Naive thymus-derived CD8-positive, alpha-beta T cell (primary cell): Measurements from ENCODE around the gene AGAP1. TPM values are rescaled to one million over a fixed set of nuclear protein-coding genes. Genes with fewer than 3 reads are reported as not detected.

Experiments used
- ATAC-seq, 2 donors: fragments of 150-1000 bp; cut with Tn5 transposase in 1 of 2; sonication (Bioruptor Pico), chemical (Tn5 transposase) in 1 of 2; 1 replicate in 1 of 2; 2 replicates in 1 of 2; pipeline ENCODE4 v1.10.0; 2021; ENCODE audit warnings: mild to moderate bottlenecking in 2 of 2, moderate library complexity in 2 of 2
- POLR2A ChIA-PET: fragments of 350-600 bp; sonication (Branson Sonifier 250); formaldehyde crosslinking; loops from one replicate; lab custom pipeline; 2021; ENCODE audit warnings: antibody characterized with exemption; lab: Charles Lee
- DNase-seq, 10 donors: peaks; one replicate each; pipeline versions ENCODE4 v3.0.0 to v3.0.0-alpha.2; 2020 to 2022
- H3K27ac Mint-ChIP-seq, 10 donors: one replicate each; pipeline ENCODE4 v1.8.0; 2020 to 2022; ENCODE audit warnings: mild to moderate bottlenecking in 10 of 10, mixed read lengths in 10 of 10, moderate library complexity in 4 of 10, inconsistent platforms in 1 of 10
- H3K27me3 Mint-ChIP-seq, 5 donors: one replicate each; pipeline ENCODE4 v1.8.0; 2021 to 2022; ENCODE audit warnings: mixed read lengths in 5 of 5
- H3K36me3 Mint-ChIP-seq, 3 donors: one replicate each; pipeline ENCODE4 v1.8.0; 2020 to 2022; ENCODE audit warnings: mixed read lengths in 3 of 3, mild to moderate bottlenecking in 2 of 3, inconsistent platforms in 1 of 3
- H3K4me1 Mint-ChIP-seq, 4 donors: one replicate each; pipeline ENCODE4 v1.8.0; 2021 to 2022; ENCODE audit warnings: mixed read lengths in 4 of 4
- H3K4me3 Mint-ChIP-seq, 10 donors: one replicate each; pipeline ENCODE4 v1.8.0; 2020 to 2022; ENCODE audit warnings: mild to moderate bottlenecking in 10 of 10, mixed read lengths in 10 of 10, moderate library complexity in 6 of 10, inconsistent platforms in 1 of 10
- H3K9me3 Mint-ChIP-seq, 9 donors: one replicate each; pipeline ENCODE4 v1.8.0; 2020 to 2022; ENCODE audit warnings: mixed read lengths in 9 of 9, mild to moderate bottlenecking in 3 of 9, inconsistent platforms in 1 of 9, moderate library complexity in 1 of 9
- polyA plus RNA-seq, 3 donors: library from polyadenylated mRNA; unstranded; fragments of 300-500 nt; fragmentation: Illumina TruSeq; gene quantifications; one replicate each; pipeline ENCODE4 v1.2.3, GENCODE V29; 2021
- total RNA-seq, 8 experiments: library from RNA in 2 of 8; stranded (reverse) in 2 of 8; gene quantifications; one replicate each; pipeline ENCODE4 v1.2.3 and lab custom pipeline; 2021 to 2026

Gene AGAP1
- total and polyA plus RNA-seq, 5 experiments from 2014 or later, result 0.03 to 0.52 (median 0.29) TPM; not detected in 1

DNA sequence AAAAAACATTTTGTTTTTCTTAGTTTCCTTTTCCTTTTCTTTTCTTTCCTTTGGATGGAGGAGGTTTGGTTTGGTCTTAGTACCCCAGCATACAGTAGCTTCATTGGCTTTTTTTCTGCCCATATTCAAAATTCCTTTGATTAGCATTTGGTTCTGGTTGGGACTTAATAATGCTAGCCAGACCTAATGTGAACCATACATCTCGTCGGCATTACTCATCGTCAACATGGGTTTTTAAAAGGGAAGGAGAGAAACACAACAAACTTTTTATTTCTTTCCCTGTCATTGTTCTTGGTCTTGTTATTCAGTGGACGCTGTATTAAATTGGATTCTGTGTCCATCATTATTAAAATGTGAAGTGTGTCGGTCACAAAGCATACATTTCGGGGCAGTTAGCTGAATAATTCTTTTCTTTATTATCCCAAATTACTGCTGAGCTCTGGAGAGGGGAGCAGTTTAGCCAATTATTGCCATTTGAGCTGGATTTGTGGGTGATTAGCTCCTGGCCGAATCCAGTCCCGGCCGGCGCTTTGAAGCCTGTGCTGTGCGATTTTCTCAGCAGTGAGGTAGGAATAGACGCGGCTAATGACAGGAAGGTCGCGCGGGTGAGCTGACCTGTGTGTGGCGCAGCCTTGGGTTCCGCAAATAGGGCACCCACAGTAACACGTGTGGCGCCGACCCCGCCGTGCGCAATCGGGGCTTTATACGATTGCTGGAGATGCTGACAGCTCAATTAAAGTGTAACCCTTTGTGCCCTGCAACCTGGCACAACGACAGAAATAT, 371.1 kb downstream of the AGAP1 start:
- H3K36me3 Mint-ChIP-seq, result no peaks in the 10 kb centered on the region
- no peaks in the 10 kb centered on the region for H3K4me1 Mint-ChIP-seq
- ATAC-seq (no peak), DNase-seq (no peak)
- no peak overlapping the region for H3K4me3 Mint-ChIP-seq
- peaks cover 0 to 7% (median 0%) of the 10 kb centered on the region in 9 donors for H3K9me3 Mint-ChIP-seq
- peaks cover 8 to 41% (median 37%) of the 10 kb centered on the region in 5 donors for H3K27me3 Mint-ChIP-seq
- no peak overlapping the region for H3K27ac Mint-ChIP-seq
- POLR2A ChIA-PET, result no interaction called here

DNA sequence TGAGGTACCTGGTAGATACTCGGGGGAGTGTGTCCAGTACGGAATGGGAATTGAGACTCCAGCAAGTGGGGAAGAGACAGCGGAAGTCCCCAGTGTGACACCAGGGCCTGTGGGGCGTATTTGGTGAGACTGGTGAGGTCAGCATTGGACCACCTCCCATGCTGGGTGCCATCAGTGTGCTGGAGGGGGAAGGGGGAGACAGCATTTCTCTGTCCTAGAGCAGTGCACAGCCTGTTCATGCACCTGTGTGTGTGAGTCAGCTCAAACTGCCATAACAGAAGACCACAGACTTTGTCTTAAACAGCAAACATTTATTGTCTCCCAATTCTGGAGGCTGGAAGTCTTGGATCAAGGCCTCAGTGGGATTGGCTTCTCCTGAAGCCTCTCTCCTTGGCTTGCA, 372.5 kb downstream of the AGAP1 start:
- Mint-ChIP-seq H3K27me3 (peaks cover 7 to 44% (median 37%) of the 10 kb centered on the region in 5 donors), H3K27ac (peak overlapping the region in 1 of 10 donors; percentile 86), H3K9me3 (peaks cover 0 to 11% (median 6%) of the 10 kb centered on the region in 9 donors), H3K4me1 (no peaks in the 10 kb centered on the region), H3K36me3 (peaks cover 0 to 3% (median 0%) of the 10 kb centered on the region in 3 donors), H3K4me3 (no peak overlapping the region)
- POLR2A ChIA-PET, result no interaction called here
- DNase-seq, result no peak
- no peak for ATAC-seq

DNA sequence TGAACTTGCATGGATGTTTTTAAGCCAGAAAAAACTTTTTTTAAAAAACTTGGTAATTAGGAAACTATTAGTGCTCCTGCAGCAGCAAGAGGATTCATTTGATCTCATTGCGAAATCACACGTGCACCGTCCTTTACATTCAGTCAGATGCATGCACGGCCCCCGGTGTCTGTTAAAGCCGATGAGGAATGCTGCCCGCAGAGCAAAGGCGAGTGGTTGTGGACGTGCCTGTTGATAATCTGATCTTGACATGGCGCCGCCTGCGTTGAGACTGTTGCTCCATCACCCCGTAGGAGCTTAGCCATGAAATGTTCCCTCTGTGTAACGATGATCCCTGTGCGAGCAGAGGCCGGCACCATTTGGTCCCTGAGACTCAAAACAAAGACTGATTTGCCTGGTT, 374.4 kb downstream of the AGAP1 start:
- Mint-ChIP-seq H3K27ac (no peak overlapping the region), H3K36me3 (peaks cover 0 to 5% (median 0%) of the 10 kb centered on the region in 3 donors), H3K27me3 (peaks cover 4 to 40% (median 30%) of the 10 kb centered on the region in 5 donors), H3K4me1 (no peaks in the 10 kb centered on the region), H3K9me3 (peaks cover 0 to 12% (median 9%) of the 10 kb centered on the region in 9 donors), H3K4me3 (no peak overlapping the region)
- DNase-seq (no peak), ATAC-seq (no peak)
- POLR2A ChIA-PET, result no interaction called here

DNA sequence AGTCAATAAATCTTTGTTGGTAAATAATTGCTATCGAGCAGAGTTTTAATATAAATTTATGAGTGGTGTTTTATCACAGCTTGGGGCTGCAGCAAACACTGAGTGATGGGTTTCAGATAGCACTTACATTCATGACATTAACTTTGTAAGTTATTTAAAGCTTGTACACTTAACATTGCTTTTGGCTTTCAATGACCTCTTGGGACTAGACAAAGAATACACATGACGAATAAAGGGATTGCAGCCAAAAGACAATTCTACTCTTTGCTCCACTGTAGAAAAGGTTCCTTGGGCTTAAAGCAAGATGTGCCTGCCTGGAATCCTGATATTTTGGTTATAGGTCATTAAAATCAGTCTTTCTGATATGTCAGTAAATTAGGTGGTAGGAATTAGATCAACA, 374.8 kb downstream of the AGAP1 start:
- Mint-ChIP-seq H3K4me3 (no peak overlapping the region), H3K9me3 (peaks cover 0 to 12% (median 9%) of the 10 kb centered on the region in 9 donors), H3K27ac (no peak overlapping the region), H3K36me3 (peaks cover 0 to 5% (median 0%) of the 10 kb centered on the region in 3 donors), H3K27me3 (peaks cover 2 to 36% (median 26%) of the 10 kb centered on the region in 5 donors), H3K4me1 (no peaks in the 10 kb centered on the region)
- no peak for ATAC-seq
- no peak for DNase-seq
- POLR2A ChIA-PET, result no interaction called here

DNA sequence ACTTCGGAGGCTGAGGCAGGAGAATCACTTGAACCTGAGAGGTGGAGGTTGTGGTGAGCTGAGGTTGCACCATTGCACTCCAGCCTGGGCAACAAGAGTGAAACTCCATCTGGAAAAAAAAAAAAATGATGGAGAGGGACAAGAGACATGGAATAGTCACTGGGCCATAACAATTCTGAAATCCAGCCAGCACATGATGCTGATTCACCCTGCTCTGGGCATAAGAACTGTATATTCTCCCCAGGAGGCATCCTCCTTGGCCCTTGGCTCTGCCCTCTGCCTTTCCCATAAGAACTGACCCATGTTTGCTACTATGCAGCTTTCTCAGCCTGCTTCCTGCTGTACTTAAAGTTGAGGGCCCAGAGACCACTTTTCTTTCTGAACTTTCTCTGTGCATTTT, 376.7 kb downstream of the AGAP1 start:
- peaks cover 0 to 26% (median 10%) of the 10 kb centered on the region in 5 donors for H3K27me3 Mint-ChIP-seq
- H3K4me3 Mint-ChIP-seq, result no peak overlapping the region
- H3K27ac Mint-ChIP-seq, result no peak overlapping the region
- DNase-seq (no peak), ATAC-seq (no peak)
- peaks cover 0 to 5% (median 0%) of the 10 kb centered on the region in 3 donors for H3K36me3 Mint-ChIP-seq
- peaks cover 0 to 12% (median 9%) of the 10 kb centered on the region in 9 donors for H3K9me3 Mint-ChIP-seq
- POLR2A ChIA-PET, result no interaction called here
- H3K4me1 Mint-ChIP-seq, result no peaks in the 10 kb centered on the region

DNA sequence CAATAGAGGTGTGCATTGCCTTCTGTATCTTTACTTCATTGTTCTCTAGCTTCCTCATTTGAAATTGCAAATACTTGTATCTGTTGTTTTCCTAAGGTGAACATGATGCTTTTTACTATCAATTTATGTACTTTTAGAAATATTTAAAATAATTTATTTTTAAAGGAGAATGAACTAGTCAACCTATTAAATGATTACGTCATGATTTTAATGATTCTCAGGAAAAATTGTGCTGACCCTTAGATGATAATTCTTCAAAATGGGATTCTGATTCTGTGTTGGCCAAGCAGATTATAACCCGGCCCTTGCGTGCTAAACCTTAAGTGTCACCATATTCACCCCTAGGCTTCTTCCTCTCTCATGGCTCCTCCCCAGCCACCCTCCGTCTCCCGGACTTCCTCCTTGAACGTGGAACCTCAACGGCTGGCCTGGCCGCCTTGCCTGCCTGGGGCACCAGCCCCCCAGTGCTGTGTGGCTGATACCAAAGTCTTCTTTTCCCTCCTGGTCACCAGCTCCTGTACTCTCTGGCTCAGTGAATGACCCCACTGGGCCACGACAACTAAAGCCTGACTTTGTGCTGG, 382.3 kb downstream of the AGAP1 start:
- Mint-ChIP-seq H3K36me3 (peaks cover 0 to 3% (median 0%) of the 10 kb centered on the region in 3 donors), H3K27me3 (peaks cover 0 to 7% (median 0%) of the 10 kb centered on the region in 5 donors), H3K27ac (no peak overlapping the region), H3K9me3 (peaks cover 0 to 7% (median 3%) of the 10 kb centered on the region in 9 donors), H3K4me3 (no peak overlapping the region), H3K4me1 (no peaks in the 10 kb centered on the region)
- DNase-seq (no peak), ATAC-seq (no peak)
- POLR2A ChIA-PET, result no interaction called here

DNA sequence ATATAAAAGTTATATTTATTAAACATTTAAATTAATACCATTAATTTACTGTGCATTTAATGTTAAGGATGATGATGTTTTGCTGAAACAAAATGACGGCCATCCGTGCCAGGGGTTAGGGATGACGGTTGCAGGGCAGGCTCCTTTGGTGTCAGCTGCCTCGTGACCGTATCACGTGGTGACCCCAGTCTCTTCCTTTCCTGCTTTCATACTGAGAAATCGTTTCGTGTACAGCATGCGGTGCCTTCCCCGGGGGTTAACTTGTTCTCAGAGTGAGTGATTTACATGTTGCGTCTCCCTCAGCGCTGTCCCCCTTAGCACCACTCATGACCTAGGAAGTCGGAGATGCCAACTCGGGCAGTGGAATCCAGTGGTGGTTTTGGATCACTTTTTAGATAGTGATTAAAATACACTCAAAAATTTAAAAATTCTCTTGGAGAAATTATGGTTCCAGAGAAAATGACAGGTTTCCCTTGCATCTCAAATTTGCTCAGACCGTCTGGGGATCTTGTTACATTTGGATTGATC, 383.5 kb downstream of the AGAP1 start:
- H3K36me3 Mint-ChIP-seq, result no peaks in the 10 kb centered on the region
- H3K27me3 Mint-ChIP-seq, result peaks cover 0 to 3% (median 0%) of the 10 kb centered on the region in 5 donors
- H3K4me1 Mint-ChIP-seq, result no peaks in the 10 kb centered on the region
- POLR2A ChIA-PET, result no interaction called here
- H3K9me3 Mint-ChIP-seq, result peaks cover 0 to 1% (median 0%) of the 10 kb centered on the region in 9 donors
- H3K27ac Mint-ChIP-seq, result no peak overlapping the region
- no peak overlapping the region for H3K4me3 Mint-ChIP-seq
- DNase-seq, result no peak
- no peak for ATAC-seq

DNA sequence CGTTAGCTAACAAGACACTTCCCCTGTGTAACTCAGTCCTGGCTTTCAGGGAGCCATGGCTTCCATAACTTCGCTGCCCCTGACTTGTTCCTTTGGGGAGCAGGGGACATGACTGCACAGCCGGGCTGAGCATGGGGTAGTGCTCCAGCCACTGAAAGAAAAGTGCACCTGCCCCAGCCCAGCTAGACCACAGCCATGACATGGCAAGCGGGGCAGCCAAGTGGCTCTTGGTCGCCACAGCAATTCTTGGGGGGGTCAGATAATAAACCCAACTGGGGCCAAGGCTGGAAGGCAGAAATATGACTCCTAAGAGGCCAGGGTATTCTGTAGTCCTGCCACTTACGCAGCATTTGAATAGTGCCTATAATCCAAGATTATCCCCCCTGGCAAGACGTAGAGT, 385.3 kb downstream of the AGAP1 start:
- H3K27ac Mint-ChIP-seq, result no peak overlapping the region
- POLR2A ChIA-PET, result no interaction called here
- H3K4me3 Mint-ChIP-seq, result no peak overlapping the region
- no peak for ATAC-seq
- no peaks in the 10 kb centered on the region for H3K36me3 Mint-ChIP-seq
- peaks cover 0 to 3% (median 0%) of the 10 kb centered on the region in 5 donors for H3K27me3 Mint-ChIP-seq
- H3K9me3 Mint-ChIP-seq, result peaks cover 0 to 1% (median 0%) of the 10 kb centered on the region in 9 donors
- DNase-seq, result no peak
- H3K4me1 Mint-ChIP-seq, result no peaks in the 10 kb centered on the region

DNA sequence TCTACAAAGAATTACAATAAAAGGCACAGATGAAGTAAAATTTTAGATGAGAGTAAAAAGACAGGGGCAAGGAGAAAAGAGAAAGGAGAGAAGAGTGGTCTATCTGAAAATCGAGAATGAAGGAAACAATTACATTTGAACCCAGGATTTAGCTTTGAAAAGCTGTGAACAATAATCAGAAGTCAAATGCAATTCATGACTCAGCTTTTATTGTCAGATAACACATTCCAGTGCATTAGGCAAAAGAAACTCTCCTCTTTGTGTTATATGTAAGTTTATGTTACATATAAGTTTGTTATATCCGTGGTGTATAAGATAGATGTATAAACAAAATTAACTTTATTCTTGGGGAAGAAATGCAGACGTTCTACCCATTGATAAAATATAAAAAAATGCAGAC, 389.8 kb downstream of the AGAP1 start:
- H3K9me3 Mint-ChIP-seq, result peaks cover 0 to 3% (median 0%) of the 10 kb centered on the region in 9 donors
- no peak overlapping the region for H3K4me3 Mint-ChIP-seq
- H3K27ac Mint-ChIP-seq, result no peak overlapping the region
- peaks cover 0 to 15% (median 1%) of the 10 kb centered on the region in 5 donors for H3K27me3 Mint-ChIP-seq
- no peaks in the 10 kb centered on the region for H3K36me3 Mint-ChIP-seq
- no peak for DNase-seq
- POLR2A ChIA-PET, result no interaction called here
- no peaks in the 10 kb centered on the region for H3K4me1 Mint-ChIP-seq
- no peak for ATAC-seq

DNA sequence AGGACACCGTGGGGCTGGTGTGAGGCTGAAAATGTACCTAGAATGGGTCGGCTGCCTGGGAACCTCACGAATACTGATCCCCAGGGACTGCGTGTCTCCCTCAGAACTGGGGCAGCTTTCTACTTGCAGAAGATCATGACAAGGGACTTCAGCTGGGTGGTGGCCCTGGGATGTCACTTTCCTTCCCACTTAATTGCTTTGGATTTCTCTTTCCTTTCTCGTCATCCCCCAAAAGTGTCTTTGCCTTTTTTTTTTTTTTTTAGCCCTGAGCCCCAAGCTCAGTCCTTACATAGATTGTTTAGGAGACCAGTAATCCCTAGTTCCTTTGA, 395.4 kb downstream of the AGAP1 start:
- DNase-seq, result no peak
- ATAC-seq, result no peak
- Mint-ChIP-seq H3K27me3 (peaks cover 0 to 28% (median 3%) of the 10 kb centered on the region in 5 donors), H3K27ac (no peak overlapping the region), H3K4me3 (no peak overlapping the region), H3K9me3 (peaks cover 0 to 3% (median 0%) of the 10 kb centered on the region in 9 donors), H3K4me1 (no peaks in the 10 kb centered on the region), H3K36me3 (no peaks in the 10 kb centered on the region)
- POLR2A ChIA-PET, result no interaction called here

DNA sequence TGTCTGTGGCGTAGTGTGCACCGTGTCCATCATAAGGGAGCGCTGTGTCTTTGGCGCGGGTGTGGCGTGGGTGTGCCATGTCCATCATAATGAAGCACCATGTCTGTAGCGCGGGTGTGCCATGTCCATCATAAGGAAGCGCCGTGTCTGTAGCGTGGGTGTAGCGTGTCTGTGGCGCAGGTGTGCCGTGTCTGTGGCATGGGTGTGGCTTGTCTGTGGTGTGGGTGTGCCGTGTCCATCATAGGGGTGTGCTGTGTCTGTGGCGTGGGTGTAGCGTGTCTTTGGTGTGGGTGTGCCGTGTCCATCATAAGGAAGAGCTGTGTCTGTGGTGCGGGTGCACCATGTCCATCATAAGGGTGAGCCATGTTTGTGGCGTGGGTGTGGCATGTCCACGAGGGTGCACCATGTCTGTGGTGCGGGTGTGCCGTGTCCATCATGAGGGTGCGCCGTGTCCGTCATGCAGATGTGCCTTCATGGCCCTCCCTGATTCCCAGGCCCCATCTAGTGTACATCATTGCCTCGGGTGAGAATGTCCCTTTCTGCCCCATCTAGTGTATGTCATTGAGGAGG, 399.4 kb downstream of the AGAP1 start:
- Mint-ChIP-seq H3K36me3 (no peaks in the 10 kb centered on the region), H3K4me1 (no peaks in the 10 kb centered on the region), H3K27me3 (peaks cover 1 to 18% (median 4%) of the 10 kb centered on the region in 5 donors), H3K4me3 (no peak overlapping the region), H3K9me3 (peaks cover 0 to 3% (median 0%) of the 10 kb centered on the region in 9 donors), H3K27ac (no peak overlapping the region)
- ATAC-seq (no peak), DNase-seq (no peak)
- POLR2A ChIA-PET, result no interaction called here

DNA sequence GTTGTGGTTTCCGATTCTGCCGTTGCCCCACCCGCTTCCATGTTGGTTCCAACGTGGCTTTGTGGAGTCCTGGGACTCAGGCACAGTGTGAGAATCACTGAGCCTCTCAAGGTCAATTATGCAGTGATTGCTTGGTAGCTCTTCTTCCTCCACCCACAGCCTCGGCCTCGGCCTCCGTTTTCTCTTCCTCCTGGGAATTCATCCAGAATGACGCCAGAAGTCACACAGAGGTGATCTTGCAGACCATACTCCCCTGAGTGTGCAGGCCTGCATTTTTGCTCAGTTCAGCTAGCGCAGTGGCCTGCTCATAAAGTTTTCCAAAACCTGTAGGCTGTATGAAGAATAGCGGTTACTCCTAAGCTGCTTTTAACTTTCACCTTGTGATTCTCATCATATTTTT, 401.0 kb downstream of the AGAP1 start:
- no peak for ATAC-seq
- H3K27ac Mint-ChIP-seq, result no peak overlapping the region

DNA sequence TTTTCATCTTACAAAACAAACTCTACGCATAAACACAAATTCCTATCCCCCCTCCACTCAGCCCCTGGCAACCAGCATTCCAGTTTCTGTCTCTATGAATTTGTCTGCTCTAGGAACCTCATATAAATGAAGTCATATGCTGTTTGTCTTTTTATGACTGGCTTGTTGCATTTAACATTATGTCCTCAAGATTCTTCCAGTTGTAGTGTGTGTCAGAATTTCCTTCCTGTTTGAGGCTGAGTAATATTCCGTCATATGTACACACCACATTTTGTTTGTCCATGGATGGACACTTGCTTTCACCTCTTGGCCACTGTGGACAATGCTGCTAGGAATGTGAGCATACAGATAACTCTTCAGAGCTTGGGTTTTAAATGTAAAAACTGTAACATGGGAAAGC, 402.2 kb downstream of the AGAP1 start:
- Mint-ChIP-seq H3K4me1 (no peaks in the 10 kb centered on the region), H3K36me3 (no peaks in the 10 kb centered on the region), H3K27ac (no peak overlapping the region), H3K9me3 (peaks cover 0 to 3% (median 0%) of the 10 kb centered on the region in 9 donors), H3K4me3 (no peak overlapping the region), H3K27me3 (peaks cover 0 to 8% (median 1%) of the 10 kb centered on the region in 5 donors)
- DNase-seq (no peak), ATAC-seq (no peak)
- POLR2A ChIA-PET, result no interaction called here

More for the DNA sequence above, 401.0 kb downstream of the AGAP1 start:
- Mint-ChIP-seq H3K4me3 (no peak overlapping the region), H3K36me3 (no peaks in the 10 kb centered on the region), H3K4me1 (no peaks in the 10 kb centered on the region), H3K9me3 (peaks cover 0 to 3% (median 0%) of the 10 kb centered on the region in 9 donors), H3K27me3 (peaks cover 0 to 8% (median 1%) of the 10 kb centered on the region in 5 donors)
- POLR2A ChIA-PET, result no interaction called here
- no peak for DNase-seq
